HEK293 (cell line): ENCODE measurements around the gene TRIM44.

Experiments
- CTCF ChIA-PET: fragments of 350-600 bp; formaldehyde crosslinking; extraction: SDS; loops from one replicate; lab custom pipeline; 2021; ENCODE audit warnings: antibody characterized with exemption; lab: Yijun Ruan, JAX
- POLR2A ChIA-PET: fragments of 300-600 bp; formaldehyde crosslinking; extraction: SDS; loops from one replicate; lab custom pipeline; 2020; ENCODE audit warnings: antibody characterized with exemption, inconsistent platforms; lab: Yijun Ruan, JAX
- H3K27ac ChIP-seq: fragments of 200-500 bp; sonication (Bioruptor generic); 2 replicates; pipeline ENCODE4 v1.5.1; 2014; ENCODE audit warnings: low read depth, low read length, control low read depth, inconsistent platforms; ENCODE audit errors: extremely low read depth
- H3K36me3 ChIP-seq, 2 experiments: fragments of 200-500 bp in 1 of 2; sonication (Bioruptor generic) in 1 of 2; 1 replicate in 1 of 2; 2 replicates in 1 of 2; pipeline ENCODE4 v1.5.1; 2014 to 2017; ENCODE audit warnings: inconsistent platforms in 2 of 2, low read length in 2 of 2; ENCODE audit not compliant: control insufficient read depth in 2 of 2, insufficient read depth in 1 of 2
- H3K4me1 ChIP-seq: fragments of 200-500 bp; sonication (Bioruptor generic); 2 replicates; pipeline ENCODE4 v1.5.1; 2014; ENCODE audit warnings: mild to moderate bottlenecking, low read length, inconsistent platforms; ENCODE audit not compliant: control insufficient read depth, insufficient read depth
- H3K4me3 ChIP-seq: 2 replicates; pipeline ENCODE4 v1.5.1; 2011; ENCODE audit warnings: low read depth, mild to moderate bottlenecking, control low read depth, low read length, moderate library complexity
- H3K9me3 ChIP-seq: fragments of 200-500 bp; sonication (Bioruptor generic); 2 replicates; pipeline ENCODE4 v1.5.1; 2014; ENCODE audit warnings: low read depth, low read length, inconsistent platforms; ENCODE audit not compliant: control insufficient read depth, insufficient read depth
- KLF17 ChIP-seq: fragments of 450-650 bp; formaldehyde crosslinking; IDR thresholded peaks from 2 replicates; pipeline ENCODE4 v1.5.1; 2016; ENCODE audit warnings: missing biosample characterization, missing genetic modification characterization
- KLF8 ChIP-seq: fragments of 450-650 bp; formaldehyde crosslinking; IDR thresholded peaks from 2 replicates; pipeline ENCODE4 v1.5.1; 2016; ENCODE audit warnings: missing biosample characterization, missing genetic modification characterization
- OVOL3 ChIP-seq: fragments of 450-650 bp; formaldehyde crosslinking; IDR thresholded peaks from 2 replicates; pipeline ENCODE4 v1.5.1; 2016; ENCODE audit warnings: missing biosample characterization, missing genetic modification characterization
- REPIN1 ChIP-seq: fragments of 450-650 bp; formaldehyde crosslinking; IDR thresholded peaks from 2 replicates; pipeline ENCODE4 v1.5.1; 2017; ENCODE audit warnings: missing biosample characterization, missing genetic modification characterization, low read depth
- TSHZ1 ChIP-seq: fragments of 450-650 bp; formaldehyde crosslinking; IDR thresholded peaks from 2 replicates; pipeline ENCODE4 v1.5.1; 2016; ENCODE audit warnings: missing biosample characterization, missing genetic modification characterization, borderline replicate concordance
- ZBTB10 ChIP-seq: fragments of 450-650 bp; formaldehyde crosslinking; IDR thresholded peaks from 2 replicates; pipeline ENCODE4 v1.5.1; 2016; ENCODE audit warnings: missing biosample characterization, missing genetic modification characterization
- ZBTB11 ChIP-seq: fragments of 450-650 bp; formaldehyde crosslinking; conservative IDR thresholded peaks from 2 replicates; pipeline ENCODE4 v1.5.1; 2016; ENCODE audit warnings: low read depth, missing biosample characterization, missing genetic modification characterization
- ZBTB26 ChIP-seq: fragments of 450-650 bp; formaldehyde crosslinking; optimal IDR thresholded peaks from 2 replicates; pipeline ENCODE3; 2016; ENCODE audit warnings: missing biosample characterization, mild to moderate bottlenecking, missing genetic modification characterization
- ZNF112 ChIP-seq: fragments of 450-650 bp; formaldehyde crosslinking; IDR thresholded peaks from 2 replicates; pipeline ENCODE4 v1.5.0; 2017; ENCODE audit warnings: missing biosample characterization, missing genetic modification characterization
- ZNF121 ChIP-seq: fragments of 450-650 bp; formaldehyde crosslinking; IDR thresholded peaks from 2 replicates; pipeline ENCODE4 v1.5.1; 2016; ENCODE audit warnings: missing biosample characterization, missing genetic modification characterization
- ZNF248 ChIP-seq: fragments of 450-650 bp; formaldehyde crosslinking; IDR thresholded peaks from 2 replicates; pipeline ENCODE4 v1.5.1; 2017; ENCODE audit warnings: missing biosample characterization, missing genetic modification characterization
- ZNF354C ChIP-seq: fragments of 450-650 bp; formaldehyde crosslinking; IDR thresholded peaks from 2 replicates; pipeline ENCODE4 v1.5.1; 2016; ENCODE audit warnings: missing biosample characterization, missing genetic modification characterization, low read depth, borderline replicate concordance
- ZNF391 ChIP-seq: fragments of 450-650 bp; formaldehyde crosslinking; IDR thresholded peaks from 2 replicates; pipeline ENCODE4 v1.5.1; 2016; ENCODE audit warnings: low read depth, missing biosample characterization, missing genetic modification characterization, borderline replicate concordance
- ZNF48 ChIP-seq: fragments of 450-650 bp; formaldehyde crosslinking; IDR thresholded peaks from 2 replicates; pipeline ENCODE4 v1.5.1; 2016; ENCODE audit warnings: missing biosample characterization, missing genetic modification characterization
- ZNF558 ChIP-seq: fragments of 450-650 bp; formaldehyde crosslinking; IDR thresholded peaks from 2 replicates; pipeline ENCODE4 v1.5.1; 2016; ENCODE audit warnings: missing biosample characterization, missing genetic modification characterization
- ZNF571 ChIP-seq: fragments of 450-650 bp; formaldehyde crosslinking; IDR thresholded peaks from 2 replicates; pipeline ENCODE4 v1.5.0; 2017; ENCODE audit warnings: missing biosample characterization, missing genetic modification characterization
- ZNF600 ChIP-seq: fragments of 450-650 bp; formaldehyde crosslinking; IDR thresholded peaks from 2 replicates; pipeline ENCODE4 v1.5.1; 2016; ENCODE audit warnings: missing biosample characterization, missing genetic modification characterization
- ZNF639 ChIP-seq: fragments of 450-650 bp; formaldehyde crosslinking; IDR thresholded peaks from 2 replicates; pipeline ENCODE4 v1.5.1; 2016; ENCODE audit warnings: missing biosample characterization, missing genetic modification characterization
- ZNF701 ChIP-seq: fragments of 450-650 bp; formaldehyde crosslinking; IDR thresholded peaks from 2 replicates; pipeline ENCODE4 v1.5.1; 2016; ENCODE audit warnings: missing biosample characterization, missing genetic modification characterization

Gene TRIM44

GRCh38 chr11:35794333-35794732 is 131.8 kb downstream of the TRIM44 start (continued):
- TF ChIP-seq ZNF248 (tag by site-specific recombination) (no peak), ZBTB26 (tag by site-specific recombination) (no peak), ZNF48 (tag by site-specific recombination) (no peak), TSHZ1 (tag by site-specific recombination) (no peak)

- ChIA-PET CTCF (no interaction called here), POLR2A (interaction anchor here (0.5 kb wide), 1 partner anchor 27 kb away, joined by 3 read pairs; no protein-coding TSS in a partner anchor)
- Histone ChIP-seq H3K4me3 (no peak overlapping the region), H3K4me1 (peaks cover 7% of the 10 kb centered on the region), H3K27ac (no peak overlapping the region), H3K36me3 (no peaks in the 10 kb centered on the region), H3K9me3 (no peaks in the 10 kb centered on the region)
- TF ChIP-seq KLF8 (tag by site-specific recombination) (no peak), ZNF112 (tag by site-specific recombination) (no peak), ZNF121 (tag by site-specific recombination) (no peak), ZNF639 (tag by site-specific recombination) (no peak), REPIN1 (tag by site-specific recombination) (no peak), ZNF558 (tag by site-specific recombination) (no peak), ZNF600 (tag by site-specific recombination) (no peak), ZNF391 (tag by site-specific recombination) (no peak), ZNF701 (no peak), ZBTB11 (tag by site-specific recombination) (no peak), ZNF571 (tag by site-specific recombination) (no peak), ZNF354C (tag by site-specific recombination) (no peak), ZBTB10 (tag by site-specific recombination) (no peak), KLF17 (tag by site-specific recombination) (no peak), OVOL3 (tag by site-specific recombination) (no peak)
Measured at GRCh38 chr11:35794850-35795249, 132.3 kb downstream of the TRIM44 start.
